Measurements from ENCODE around the gene CACNA1S.

CACNA1S gene

DNA sequence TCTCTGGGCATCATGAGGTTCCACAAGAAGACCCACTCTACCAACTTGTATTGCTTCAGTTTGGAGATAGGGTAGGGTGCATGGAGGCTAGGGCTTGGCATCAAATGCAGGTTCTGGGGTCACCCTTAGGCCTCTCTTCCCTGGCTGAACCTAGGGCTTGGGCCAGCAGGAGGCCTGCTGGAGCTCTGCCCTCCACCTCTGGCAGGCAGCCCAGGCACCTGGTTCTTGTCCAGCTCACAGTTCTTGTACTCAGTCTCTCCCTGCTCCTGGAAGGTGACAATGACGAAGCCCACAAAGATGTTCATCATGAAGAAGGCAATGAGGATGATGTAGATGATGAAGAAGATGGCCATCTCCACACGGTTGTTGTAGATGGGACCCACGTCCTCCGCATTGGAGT is 51.2 kb downstream of the CACNA1S start:
- no peak for DNase-seq

DNA sequence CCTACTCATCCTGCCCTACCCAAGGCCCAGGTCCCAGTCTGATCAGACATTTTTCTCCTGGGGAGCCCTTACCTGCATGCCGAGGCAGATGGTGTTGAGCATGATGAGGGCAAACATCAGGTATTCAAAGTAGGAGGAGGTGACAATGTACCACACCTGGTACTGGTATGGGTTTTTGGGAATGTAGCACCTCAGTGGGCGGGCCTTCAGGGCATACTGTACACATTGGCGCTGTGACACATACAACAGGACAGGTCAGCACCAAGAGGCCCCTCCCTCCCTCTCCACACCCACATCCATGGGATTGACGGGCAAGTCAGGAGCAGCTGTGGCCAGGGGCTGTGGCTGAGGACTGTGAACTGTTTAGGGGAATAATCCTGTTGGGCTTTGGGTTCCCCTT is 51.6 kb downstream of the CACNA1S start:
- no peak for DNase-seq

DNA sequence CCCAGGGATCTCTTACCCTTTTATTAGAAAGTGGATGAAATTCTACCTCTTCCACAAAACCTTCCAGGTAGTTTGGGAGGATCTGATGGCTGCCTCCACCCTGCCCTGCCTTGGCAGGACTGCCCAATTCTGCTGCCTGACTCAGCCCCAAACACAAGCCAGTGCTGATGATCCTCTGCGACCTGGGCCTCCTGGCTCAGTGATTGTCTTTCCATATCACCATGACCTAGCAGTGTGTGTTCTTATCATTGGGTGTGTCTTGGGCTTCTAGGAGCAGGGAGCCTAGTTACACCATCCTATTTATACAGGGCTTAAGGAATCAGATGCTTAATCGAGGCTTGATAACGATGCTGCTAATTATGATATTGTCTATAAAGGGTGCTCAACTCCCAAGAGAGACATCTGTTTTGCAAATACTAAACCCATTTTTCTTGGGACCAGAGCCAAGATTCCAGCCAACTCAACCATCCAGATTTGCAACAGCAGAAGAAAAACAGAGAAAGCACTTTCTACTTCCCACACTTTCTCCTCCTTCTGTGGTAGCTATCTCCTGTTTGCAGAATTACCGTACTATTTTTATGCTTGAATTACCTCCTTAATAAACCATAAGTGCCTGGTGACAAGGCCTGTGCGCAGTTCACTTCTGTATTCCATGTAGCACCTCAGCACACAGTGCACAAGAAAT is 52.2 kb downstream of the CACNA1S start:
- DNase-seq, result no peak

DNA sequence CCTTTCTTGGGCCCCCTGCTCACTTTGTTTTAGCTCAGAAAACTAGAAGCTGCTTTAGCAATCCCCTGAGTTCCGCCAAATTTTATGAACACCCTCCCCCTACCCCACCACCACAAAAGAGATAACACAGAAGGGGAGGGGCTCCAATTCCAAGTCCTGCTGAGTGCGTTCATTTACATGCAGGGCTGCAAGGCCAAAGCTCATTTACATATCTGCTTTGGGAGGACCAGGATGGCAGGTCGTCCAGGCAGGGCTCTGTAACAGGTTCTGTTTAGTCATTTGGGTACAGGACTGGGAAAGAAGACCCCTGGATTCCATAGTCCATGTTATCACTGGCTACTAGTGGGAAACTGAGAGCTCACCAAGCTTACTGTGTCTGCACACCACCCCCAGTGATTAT is 52.8 kb downstream of the CACNA1S start:
- no peak for DNase-seq

DNA sequence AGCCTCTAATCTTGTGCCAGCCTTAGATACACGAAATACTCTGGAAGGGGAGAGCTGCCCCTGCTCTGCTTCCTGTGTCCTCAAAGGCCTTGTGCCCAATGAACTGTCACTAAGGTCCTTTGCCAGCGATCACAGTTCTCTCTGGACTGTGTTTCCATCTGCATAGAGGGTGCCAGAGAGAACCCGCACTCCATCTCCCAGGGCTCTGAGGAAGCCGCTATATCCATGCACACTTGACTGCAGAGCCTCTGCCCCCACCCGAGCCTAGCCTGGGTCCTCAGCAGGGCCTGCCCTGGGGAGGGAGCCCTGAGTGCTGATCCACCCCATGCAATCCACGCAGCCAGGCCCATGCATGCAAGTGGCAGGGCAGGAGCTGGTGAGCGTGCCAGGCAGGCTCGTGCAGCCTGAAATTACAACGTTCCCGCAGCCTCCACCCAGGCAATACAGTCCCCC is 58.1 kb downstream of the CACNA1S start:
- DNase-seq, result no peak

DNA sequence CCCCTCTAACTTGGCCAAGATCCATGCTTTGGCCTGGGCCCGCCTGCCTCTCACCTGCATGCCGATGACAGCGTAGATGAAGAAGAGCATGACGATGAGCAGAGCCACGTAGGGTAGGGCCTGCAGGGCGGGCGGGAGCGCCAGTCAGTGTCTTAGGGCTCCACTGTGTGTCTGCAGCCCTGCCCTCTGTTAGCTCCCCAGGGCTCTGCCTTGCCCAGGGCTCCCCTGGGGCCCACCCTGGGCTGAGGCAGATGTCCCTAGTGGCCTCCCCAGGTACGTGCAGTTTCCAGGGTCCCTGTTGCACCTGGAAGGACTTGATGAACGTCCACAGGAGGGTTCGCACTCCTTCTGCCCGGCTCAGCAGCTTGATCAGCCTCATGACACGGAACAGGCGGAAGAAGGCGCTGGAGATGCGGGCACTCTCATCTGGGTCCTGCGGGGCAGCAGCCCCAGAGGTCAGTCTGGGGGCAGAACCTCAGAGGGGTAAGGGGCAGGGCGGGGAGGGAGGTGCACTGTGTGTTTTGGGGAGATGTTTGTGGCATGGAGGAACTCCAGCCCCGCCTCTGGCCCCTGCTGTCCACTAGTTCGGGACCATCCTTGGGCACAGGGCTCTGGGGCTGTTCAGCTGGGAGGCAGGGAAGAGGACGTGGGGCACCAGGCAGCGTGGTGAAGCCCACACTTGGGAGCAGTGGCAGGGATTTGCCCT is 58.9 kb downstream of the CACNA1S start:
- DNase-seq, result no peak

DNA sequence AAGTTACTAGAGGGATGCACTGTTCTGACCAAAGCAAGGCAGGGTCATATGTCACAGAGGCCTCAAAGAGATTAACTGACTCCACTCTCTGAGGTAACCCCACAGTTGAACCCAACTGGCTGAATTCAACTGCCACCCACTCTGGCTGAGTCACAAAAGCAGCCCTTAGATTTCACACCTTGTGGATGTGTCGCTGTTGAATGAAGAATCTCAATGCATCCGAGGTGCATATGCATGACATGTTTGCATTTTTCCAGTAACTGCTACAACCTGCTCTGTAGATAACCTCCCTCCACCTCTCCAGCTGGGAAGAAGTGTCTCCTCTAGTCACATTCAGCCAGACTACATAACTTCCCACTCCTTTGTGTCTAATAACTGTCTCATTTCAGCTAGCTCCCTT is 60.8 kb downstream of the CACNA1S start:
- DNase-seq, result no peak

DNA sequence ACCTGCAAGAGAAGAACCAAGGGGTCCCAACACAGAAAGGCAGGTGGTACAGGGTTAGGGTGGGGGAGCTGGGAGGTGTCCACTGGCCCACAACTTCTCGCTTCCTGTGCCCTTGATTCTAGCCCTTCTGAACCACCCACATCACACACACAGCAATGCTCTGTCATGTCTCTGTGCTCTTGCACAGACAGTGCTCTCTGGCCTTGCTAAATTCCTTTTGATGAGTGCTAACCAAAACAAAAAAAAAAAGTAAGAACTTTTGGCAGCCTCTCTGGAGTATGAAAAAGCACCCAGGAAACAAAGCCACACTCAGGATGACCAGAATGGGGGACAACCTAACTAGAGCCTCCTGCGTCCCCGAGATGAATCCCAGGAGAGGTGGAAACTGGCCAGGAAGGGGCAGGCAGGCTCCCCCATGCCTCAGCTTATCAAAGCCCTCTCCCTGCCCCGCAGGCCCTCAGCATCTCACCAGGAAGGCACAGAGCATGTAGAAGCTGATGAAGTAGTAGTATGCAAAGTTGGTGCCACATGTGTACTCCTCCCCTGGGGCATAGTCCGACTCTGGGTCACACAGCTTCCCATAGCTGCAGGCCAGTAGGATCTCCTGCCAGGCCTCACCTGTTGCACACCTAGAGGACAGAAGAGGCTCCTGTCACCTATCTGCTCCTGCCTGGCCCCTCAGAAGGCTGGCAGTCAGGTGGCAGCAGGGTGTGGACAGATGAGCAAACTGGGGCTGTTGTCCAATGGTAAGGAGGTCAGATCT is 61.5 kb downstream of the CACNA1S start:
- no peak for DNase-seq

DNA sequence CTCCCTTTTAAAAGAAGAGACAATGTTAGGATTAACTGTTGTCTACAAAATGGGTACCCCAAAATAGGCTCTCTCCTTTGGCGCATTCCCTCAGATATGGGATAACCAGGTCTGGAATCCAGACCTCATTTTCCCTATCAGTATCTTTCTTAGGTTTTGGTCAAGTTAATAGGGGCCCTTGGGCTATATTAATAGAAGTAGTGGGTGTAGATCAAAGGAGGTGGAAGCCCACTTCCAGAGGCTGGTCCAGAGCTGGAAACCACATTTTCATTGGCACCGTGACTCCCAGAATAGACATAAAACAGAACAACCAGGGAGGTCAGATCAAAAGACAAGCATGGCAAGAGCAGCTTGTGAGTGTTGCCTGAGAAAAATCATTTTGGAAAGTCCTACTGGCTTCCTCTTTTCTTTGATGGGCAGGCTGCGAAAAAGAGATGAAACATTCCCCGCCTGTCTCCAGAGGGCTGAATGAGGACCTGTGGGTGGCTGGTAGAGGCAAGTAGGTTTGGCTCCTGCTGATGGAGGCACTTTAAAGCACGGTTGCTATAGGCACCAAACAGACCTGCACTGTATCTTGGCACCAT is 62.9 kb downstream of the CACNA1S start:
- DNase-seq, result no peak

DNA sequence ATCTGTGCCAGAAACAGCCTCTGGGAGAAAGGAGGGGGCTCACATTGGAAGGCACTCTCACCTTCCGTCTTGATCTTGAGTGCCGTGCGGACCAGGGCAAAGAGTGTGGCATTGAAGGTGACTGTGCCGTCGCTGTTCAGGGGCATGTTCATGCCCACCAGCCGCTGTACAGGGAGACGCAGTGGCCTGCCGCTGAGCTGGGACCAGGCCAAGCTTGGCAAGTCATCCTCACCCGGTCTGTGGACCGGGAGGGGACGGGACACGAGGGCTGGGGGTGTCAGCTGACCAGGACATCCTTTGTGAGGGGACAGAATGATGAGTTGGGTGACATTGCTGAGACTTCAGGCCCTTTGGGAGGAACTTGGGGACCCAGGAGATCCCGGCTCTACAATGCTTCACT is 63.7 kb downstream of the CACNA1S start:
- DNase-seq, result no peak

DNA sequence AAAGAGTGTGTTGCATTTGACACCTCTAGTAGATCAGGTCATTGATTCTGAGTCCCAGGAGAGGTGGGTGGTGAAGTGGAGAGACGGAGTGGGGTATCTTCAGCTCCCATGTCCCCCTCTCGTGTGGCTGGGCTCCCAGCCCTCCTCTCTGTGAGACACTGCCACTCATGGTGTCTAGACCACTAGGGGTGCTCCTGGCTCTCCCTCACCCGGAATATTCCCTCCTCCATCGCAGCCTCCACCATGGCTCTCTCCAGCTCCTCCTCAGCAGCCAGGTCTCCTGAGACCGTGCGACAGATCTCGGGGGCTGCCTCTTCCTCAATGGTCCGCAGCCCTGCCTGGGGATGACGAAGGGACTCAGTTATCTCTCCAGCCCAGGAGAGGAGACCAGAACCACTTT is 68.1 kb downstream of the CACNA1S start:
- DNase-seq, result no peak

DNA sequence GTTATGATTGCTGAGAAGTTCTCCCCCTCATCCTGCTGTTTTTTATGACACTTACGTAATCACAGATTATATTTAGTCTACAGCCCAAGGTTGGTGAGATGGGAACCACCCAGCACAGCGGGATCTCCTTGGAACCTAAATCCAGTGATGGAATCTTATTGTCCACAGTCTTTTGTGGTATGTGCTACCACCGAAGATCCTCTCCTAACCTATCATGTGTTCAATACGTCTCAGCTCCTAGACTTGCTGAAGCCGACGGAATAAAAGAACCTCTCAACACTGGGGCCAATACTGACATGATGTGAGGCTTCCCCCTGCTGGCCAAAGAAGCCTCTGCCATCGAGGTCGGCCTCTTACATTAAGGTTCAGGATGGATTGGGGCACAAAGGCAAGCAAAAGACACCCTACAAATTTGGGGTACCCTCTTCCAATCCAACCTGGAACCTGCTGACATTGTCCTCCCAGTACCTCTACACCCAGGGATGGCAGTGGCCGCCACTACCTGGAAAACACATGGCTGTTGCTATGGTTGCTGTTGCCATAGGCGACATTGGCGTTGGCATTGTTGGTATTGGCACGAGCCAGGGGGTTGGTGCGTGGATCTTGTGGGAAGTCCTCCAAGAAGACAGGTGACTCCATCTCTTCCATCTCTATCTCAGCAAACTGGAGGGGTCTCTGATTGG is 69.3 kb downstream of the CACNA1S start:
- peak; percentile 27 to 70 (median 49) for DNase-seq

DNA sequence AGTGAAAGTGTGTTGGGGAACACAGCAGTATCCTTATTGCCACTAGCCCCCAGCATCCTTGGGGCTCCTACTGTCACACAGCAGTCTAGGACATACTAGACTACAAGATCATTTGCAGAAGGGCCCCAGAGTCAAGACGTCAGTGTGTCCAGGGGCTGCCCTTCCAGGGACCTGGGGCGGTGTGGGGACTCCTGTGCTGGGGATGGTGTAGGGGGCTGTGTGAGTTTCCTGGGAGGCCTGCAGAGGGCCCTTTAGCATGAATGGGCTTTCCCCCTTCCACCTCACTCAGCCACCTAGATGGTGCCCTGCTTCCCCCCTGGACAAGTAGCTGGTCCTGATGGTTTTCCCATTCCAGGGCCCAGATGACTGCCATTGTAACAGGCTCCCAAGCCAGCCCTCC is 71.2 kb downstream of the CACNA1S start:
- DNase-seq, result no peak

DNA sequence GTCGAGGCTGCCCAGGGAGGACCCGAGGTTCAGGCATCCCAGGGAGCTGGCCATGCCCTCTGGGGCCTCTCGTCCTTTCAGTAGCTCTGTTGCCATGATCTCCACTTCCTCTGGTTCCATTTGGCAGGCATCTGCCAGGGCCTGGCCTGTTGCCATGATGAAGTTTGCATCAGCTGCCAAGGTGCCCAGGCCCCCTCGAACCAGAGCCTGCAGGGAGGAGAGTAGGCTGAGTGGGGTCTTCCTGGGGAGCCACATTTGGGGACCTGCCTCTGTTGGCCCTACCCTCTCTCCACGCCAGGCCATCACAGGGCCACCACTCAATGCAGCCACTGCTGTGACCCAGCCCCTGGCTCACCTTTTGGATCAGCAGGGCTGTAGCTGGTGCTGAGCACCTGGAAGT is 72.3 kb downstream of the CACNA1S start:
- no peak for DNase-seq

DNA sequence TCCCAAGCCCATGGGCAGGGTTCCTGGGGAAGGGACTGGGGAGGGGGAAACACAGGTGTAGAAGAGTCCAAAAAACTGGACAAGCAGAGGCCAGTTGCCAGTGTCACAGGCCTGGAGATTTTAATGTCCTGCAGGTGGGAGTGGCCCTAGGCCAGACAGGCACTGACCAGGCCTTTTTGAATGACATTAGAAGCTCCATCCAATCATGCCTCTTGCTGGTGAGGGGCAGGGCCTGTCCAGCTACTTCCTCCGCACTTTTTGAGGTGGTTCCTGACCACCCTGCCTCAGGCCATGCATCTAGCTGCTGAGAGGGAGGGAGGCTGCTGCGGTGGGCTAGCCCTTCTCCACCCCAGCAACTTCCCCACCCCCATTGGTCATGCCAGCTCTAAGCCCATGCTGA is 72.8 kb downstream of the CACNA1S start:
- no peak for DNase-seq

DNA sequence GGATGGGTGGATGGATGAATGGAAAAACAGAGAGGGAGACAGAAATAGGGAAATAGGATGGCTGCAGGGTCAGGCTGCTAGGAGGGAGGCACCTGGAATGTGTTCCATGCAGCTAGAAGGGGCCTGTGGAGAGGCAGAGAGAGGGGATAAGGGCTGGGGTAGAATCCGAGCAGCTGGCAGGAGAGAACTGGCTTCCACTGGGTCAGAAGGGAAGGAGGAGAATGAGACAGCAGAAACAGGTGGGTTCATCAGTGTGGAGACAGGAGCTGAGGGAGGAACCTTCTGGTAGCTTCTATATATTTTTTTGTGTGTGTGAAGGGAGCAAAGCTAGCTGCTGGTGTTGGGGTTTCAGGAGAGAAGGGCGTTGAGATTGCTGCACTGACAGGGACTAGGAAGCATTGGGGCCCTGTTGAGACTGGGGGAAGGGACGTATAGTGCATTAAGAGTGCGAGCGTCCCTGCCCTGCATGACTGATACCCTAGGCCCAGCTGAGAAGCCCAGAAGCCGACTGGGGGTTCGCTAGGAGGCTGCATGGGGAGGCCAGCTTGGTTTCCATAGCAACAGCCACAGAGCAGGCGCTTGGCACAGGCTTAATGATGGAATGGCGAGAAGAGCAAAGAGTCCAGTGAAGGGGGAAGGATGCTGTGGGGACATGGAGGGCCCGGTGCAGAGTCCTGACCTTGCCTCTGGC is 73.9 kb downstream of the CACNA1S start:
- DNase-seq, result no peak

DNA sequence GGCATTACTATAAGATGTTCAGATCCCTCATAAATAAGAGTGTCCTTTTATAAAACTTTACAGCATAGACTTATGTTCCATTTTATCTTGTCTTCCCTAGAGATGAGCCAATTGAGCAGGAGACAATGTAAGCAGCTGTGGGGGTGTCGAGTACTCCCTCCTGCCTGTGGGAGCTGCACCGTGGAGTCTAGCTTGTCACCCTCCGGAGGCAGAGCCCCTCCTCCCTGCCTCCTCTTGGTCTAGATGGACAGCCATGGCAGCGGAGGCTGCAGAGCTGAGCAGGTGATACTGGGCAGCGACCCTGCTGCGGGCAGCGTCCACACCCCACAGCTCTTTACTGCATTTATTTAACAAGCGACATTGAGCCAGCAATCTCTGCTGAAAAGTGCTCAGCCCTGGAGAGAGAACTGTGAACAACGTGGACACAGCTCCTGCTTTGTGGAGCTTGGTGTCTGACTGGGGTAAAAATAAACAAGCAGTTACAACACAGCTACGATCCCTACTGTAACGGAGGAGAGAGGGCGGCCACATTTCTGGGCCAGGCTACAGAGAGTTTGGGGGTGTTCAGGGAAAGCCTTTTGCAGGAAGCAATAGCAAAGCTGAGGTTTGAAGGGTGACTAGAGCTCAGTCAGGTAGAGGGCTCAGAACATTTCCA is 75.9 kb downstream of the CACNA1S start:
- no peak for DNase-seq

DNA sequence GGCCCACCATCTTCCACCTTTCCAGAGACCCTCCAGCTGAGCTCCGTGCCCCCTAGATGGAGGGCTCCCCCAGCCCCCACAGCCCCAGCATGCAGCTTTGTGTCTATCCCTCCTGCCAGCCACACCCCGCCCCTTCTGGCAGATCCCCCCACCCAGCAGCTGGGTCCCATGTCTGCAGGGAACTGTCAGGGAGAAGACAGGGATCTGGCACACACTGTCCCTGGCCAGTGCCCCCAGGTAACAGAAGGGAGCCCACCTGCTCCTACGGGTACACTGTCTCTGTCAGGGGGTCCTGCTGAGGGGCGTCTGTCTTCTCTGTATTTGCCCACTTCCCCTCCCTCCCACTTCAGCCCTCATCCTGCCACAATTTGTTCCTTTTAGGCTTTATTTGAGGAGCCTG is 77.6 kb downstream of the CACNA1S start:
- no peak for DNase-seq

DNA sequence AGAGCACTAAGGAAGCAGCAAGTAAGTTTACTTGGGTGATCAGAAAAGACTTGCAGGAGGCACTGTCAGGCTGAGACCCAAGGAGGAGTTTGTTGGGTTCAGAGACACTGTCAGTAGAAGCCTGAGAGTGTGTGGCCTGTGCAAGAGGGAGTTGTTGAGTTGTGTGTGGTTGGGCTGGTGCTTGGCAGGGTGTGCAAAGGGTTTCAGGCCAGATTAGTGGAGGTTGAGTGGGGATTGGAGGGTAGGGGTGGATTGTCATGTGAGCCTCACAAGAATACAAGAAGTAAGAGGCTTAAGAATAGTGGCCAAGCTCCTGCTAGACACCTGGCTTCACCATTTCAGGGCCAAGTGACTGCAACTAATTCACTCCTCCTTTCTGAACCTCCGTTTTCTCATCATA is 79.8 kb downstream of the CACNA1S start:
- no peak for DNase-seq

DNA sequence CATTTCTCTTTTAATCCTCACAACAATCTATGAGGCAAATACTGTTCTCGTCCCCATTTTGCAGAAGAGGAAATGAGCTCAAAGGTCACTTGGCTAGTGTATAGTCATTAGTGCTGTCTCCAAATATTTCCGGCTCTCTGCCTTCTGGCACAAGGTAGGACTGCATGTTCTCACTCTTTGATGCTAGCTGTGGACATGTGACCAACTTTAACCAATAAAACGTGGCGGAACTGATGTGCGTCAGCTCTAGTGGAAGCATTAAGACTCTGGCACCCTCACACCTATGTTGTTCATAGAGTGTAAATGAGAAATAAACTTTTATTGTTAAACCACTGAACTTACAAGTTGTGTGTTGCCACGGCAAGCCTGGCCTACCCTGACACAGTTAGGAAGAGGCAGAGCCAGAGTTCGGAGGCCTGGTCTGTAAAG is 83.8 kb downstream of the CACNA1S start:
- DNase-seq, result no peak

DNA sequence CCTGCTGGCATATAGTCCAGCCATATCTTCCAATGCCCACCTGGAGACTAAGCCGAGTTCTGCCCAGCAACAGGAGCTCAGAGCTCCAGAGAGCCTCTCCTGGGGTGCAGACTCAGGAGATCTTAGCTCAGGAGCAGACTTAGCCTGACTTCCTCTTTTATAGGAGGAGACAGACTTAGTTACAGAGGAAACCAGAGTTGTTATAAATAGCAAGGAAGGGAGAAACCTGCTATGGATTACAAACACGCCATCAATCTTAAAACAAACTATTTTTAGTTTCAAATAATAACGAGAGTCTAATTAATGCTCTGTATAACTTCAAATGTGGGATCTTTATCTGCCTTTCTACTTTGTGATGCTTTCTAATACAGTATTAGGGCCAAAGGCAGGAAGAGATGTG is 85.4 kb downstream of the CACNA1S start:
- no peak for DNase-seq

DNA sequence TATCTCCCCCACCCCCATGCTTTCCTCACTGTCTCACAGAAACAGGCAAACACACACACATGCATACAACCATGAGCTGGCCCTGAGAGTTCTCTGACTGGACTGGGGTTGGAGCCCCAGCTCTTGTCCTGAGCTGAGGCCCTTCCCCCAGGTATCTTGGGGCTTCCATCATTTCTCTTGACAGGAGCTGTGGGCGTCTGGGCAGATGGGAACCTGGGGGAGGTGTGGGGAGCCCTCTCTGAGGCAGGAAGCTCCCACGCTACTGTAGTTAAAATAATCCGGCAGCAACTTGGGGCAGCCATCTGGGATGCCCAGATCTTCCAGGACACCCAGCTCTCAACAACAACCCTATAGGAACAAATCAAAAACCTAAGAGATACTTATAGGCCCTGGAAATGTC is 86.0 kb downstream of the CACNA1S start:
- DNase-seq, result no peak

Measured in T-helper 1 cell (primary cell).